NT2/D1 (cell line): ENCODE measurements around the gene VPS50.

Experiments used
- SUZ12 ChIP-seq: IDR thresholded peaks from 2 replicates; pipeline ENCODE4 v1.6.1; 2011; ENCODE audit not compliant: insufficient read length, insufficient read depth; ENCODE audit errors: extremely low read depth
- YY1 ChIP-seq: IDR thresholded peaks from 2 replicates; pipeline ENCODE4 v1.6.1; 2011; ENCODE audit not compliant: insufficient read length, insufficient read depth

- TF ChIP-seq SUZ12: no peak
- no peak for TF ChIP-seq YY1
These were observed 6.6 kb downstream of the VPS50 start for GRCh38 chr7:93238748-93239147.
